ENCODE results near the gene HOXC6.

Gene HOXC6

GRCh38 chr12:54047160-54047963 is 19.1 kb downstream of the HOXC6 start:
- H3K4me2 ChIP-seq (ENCODE audit: low read length, poor library complexity, severe bottlenecking): no peak overlapping the region
- peaks cover 52% of the 10 kb centered on the region for H3K79me1 ChIP-seq (replicated peaks; ENCODE audit: low read length, poor library complexity, severe bottlenecking)
- peaks cover 11% of the 10 kb centered on the region for H3K4me1 ChIP-seq (ENCODE audit: control insufficient read depth, insufficient read depth, low read depth, low read length)
- no peak overlapping the region for H3K14ac ChIP-seq (ENCODE audit: low read length in 2 of 2)
- H3K9me3 ChIP-seq (ENCODE audit: control insufficient read depth, low read length): no peaks in the 10 kb centered on the region
- H2BK12ac ChIP-seq (ENCODE audit: low read length in 2 of 2): no peak overlapping the region
- no peak overlapping the region for H2BK120ac ChIP-seq (ENCODE audit: low read depth, low read length)
- peaks cover 5 to 14% of the 10 kb centered on the region in 2 experiments for H3K36me3 ChIP-seq (ENCODE audit: control insufficient read depth in 1 of 2, insufficient read depth in 2 of 2, low read depth in 1 of 2, low read length in 2 of 2)
- H2BK5ac ChIP-seq (ENCODE audit: low read depth, low read length, poor library complexity, severe bottlenecking): no peak overlapping the region
- H2BK15ac ChIP-seq (ENCODE audit: low read depth, poor library complexity, severe bottlenecking): no peak overlapping the region
- no peak overlapping the region for H4K8ac ChIP-seq (ENCODE audit: low read length)
- no peak overlapping the region for H3K9ac ChIP-seq (ENCODE audit: low read length)
- no peak overlapping the region for H3K4ac ChIP-seq (ENCODE audit: low read depth in 1 of 2, low read length in 2 of 2)
- no peak overlapping the region for H3K18ac ChIP-seq (ENCODE audit: low read depth in 1 of 2, low read length in 2 of 2)
- H4K91ac ChIP-seq (ENCODE audit: low read length): no peak overlapping the region
- H3K23ac ChIP-seq (ENCODE audit: low read length in 2 of 2): no peak overlapping the region
- H2AFZ ChIP-seq (ENCODE audit: low read depth, low read length): no peak overlapping the region
- peaks cover 0 to 54% of the 10 kb centered on the region in 2 experiments for H3K27me3 ChIP-seq (ENCODE audit: control insufficient read depth in 1 of 2, insufficient read depth in 1 of 2, low read length in 2 of 2)
- no peak overlapping the region for H3K27ac ChIP-seq (ENCODE audit: low read length, poor library complexity, severe bottlenecking)
- H2AK5ac ChIP-seq (ENCODE audit: low read length, severe bottlenecking): no peak overlapping the region
- DNase-seq: no peak
- no peak overlapping the region for H3K4me3 ChIP-seq (ENCODE audit: insufficient read depth in 1 of 2, low read depth in 1 of 2, low read length in 2 of 2)
- 19% methylated on average over 61 of the region's 61 CpGs for WGBS

GRCh38 chr12:54047964-54048303 is 19.7 kb downstream of the HOXC6 start:
- Histone ChIP-seq H3K4me2 (ENCODE audit: low read length, poor library complexity, severe bottlenecking) (no peak overlapping the region), H3K27ac (ENCODE audit: low read length, poor library complexity, severe bottlenecking) (no peak overlapping the region), H3K9me3 (ENCODE audit: control insufficient read depth, low read length) (no peaks in the 10 kb centered on the region), H2AK5ac (ENCODE audit: low read length, severe bottlenecking) (no peak overlapping the region), H3K9ac (ENCODE audit: low read length) (no peak overlapping the region), H2BK5ac (ENCODE audit: low read depth, low read length, poor library complexity, severe bottlenecking) (no peak overlapping the region), H3K23ac (ENCODE audit: low read length in 2 of 2) (no peak overlapping the region), H2AFZ (ENCODE audit: low read depth, low read length) (no peak overlapping the region), H3K4me1 (ENCODE audit: control insufficient read depth, insufficient read depth, low read depth, low read length) (peaks cover 13% of the 10 kb centered on the region), H3K4ac (ENCODE audit: low read depth in 1 of 2, low read length in 2 of 2) (no peak overlapping the region), H3K14ac (ENCODE audit: low read length in 2 of 2) (no peak overlapping the region), H3K18ac (ENCODE audit: low read depth in 1 of 2, low read length in 2 of 2) (no peak overlapping the region), H3K36me3 (ENCODE audit: control insufficient read depth in 1 of 2, insufficient read depth in 2 of 2, low read depth in 1 of 2, low read length in 2 of 2) (peaks cover 5 to 14% of the 10 kb centered on the region in 2 experiments), H4K8ac (ENCODE audit: low read length) (no peak overlapping the region), H3K27me3 (ENCODE audit: control insufficient read depth in 1 of 2, insufficient read depth in 1 of 2, low read length in 2 of 2) (peaks cover 0 to 54% of the 10 kb centered on the region in 2 experiments), H4K91ac (ENCODE audit: low read length) (no peak overlapping the region), H2BK12ac (ENCODE audit: low read length in 2 of 2) (no peak overlapping the region), H3K4me3 (ENCODE audit: insufficient read depth in 1 of 2, low read depth in 1 of 2, low read length in 2 of 2) (no peak overlapping the region), H2BK15ac (ENCODE audit: low read depth, poor library complexity, severe bottlenecking) (no peak overlapping the region), H2BK120ac (ENCODE audit: low read depth, low read length) (no peak overlapping the region), H3K79me1 (replicated peaks; ENCODE audit: low read length, poor library complexity, severe bottlenecking) (peaks cover 53% of the 10 kb centered on the region)
- 74% methylated on average over 8 of the region's 8 CpGs for WGBS
- DNase-seq: no peak

GRCh38 chr12:54048406-54049093 is 20.3 kb downstream of the HOXC6 start:
- H2BK120ac ChIP-seq (ENCODE audit: low read depth, low read length): no peak overlapping the region
- no peak overlapping the region for H3K4me3 ChIP-seq (ENCODE audit: insufficient read depth in 1 of 2, low read depth in 1 of 2, low read length in 2 of 2)
- no peak overlapping the region for H2AK5ac ChIP-seq (ENCODE audit: low read length, severe bottlenecking)
- H3K9ac ChIP-seq (ENCODE audit: low read length): no peak overlapping the region
- WGBS: 72% methylated on average over 3 of the region's 3 CpGs
- H2BK5ac ChIP-seq (ENCODE audit: low read depth, low read length, poor library complexity, severe bottlenecking): no peak overlapping the region
- H3K4me2 ChIP-seq (ENCODE audit: low read length, poor library complexity, severe bottlenecking): no peak overlapping the region
- no peak overlapping the region for H2BK15ac ChIP-seq (ENCODE audit: low read depth, poor library complexity, severe bottlenecking)
- no peak overlapping the region for H3K18ac ChIP-seq (ENCODE audit: low read depth in 1 of 2, low read length in 2 of 2)
- H3K27me3 ChIP-seq (ENCODE audit: control insufficient read depth in 1 of 2, insufficient read depth in 1 of 2, low read length in 2 of 2): peaks cover 0 to 54% of the 10 kb centered on the region in 2 experiments
- H3K23ac ChIP-seq (ENCODE audit: low read length in 2 of 2): no peak overlapping the region
- no peak overlapping the region for H4K8ac ChIP-seq (ENCODE audit: low read length)
- H3K4ac ChIP-seq (ENCODE audit: low read depth in 1 of 2, low read length in 2 of 2): no peak overlapping the region
- H3K79me1 ChIP-seq (replicated peaks; ENCODE audit: low read length, poor library complexity, severe bottlenecking): peaks cover 58% of the 10 kb centered on the region
- no peak overlapping the region for H2AFZ ChIP-seq (ENCODE audit: low read depth, low read length)
- H3K4me1 ChIP-seq (ENCODE audit: control insufficient read depth, insufficient read depth, low read depth, low read length): peaks cover 14% of the 10 kb centered on the region
- no peak overlapping the region for H4K91ac ChIP-seq (ENCODE audit: low read length)
- peaks cover 7 to 20% of the 10 kb centered on the region in 2 experiments for H3K36me3 ChIP-seq (ENCODE audit: control insufficient read depth in 1 of 2, insufficient read depth in 2 of 2, low read depth in 1 of 2, low read length in 2 of 2)
- H3K9me3 ChIP-seq (ENCODE audit: control insufficient read depth, low read length): no peaks in the 10 kb centered on the region
- no peak overlapping the region for H3K27ac ChIP-seq (ENCODE audit: low read length, poor library complexity, severe bottlenecking)
- no peak overlapping the region for H2BK12ac ChIP-seq (ENCODE audit: low read length in 2 of 2)
- DNase-seq: no peak
- no peak overlapping the region for H3K14ac ChIP-seq (ENCODE audit: low read length in 2 of 2)

GRCh38 chr12:54049108-54049507 is 20.9 kb downstream of the HOXC6 start:
- WGBS: 65% methylated on average over 6 of the region's 6 CpGs
- H3K18ac ChIP-seq (ENCODE audit: low read depth in 1 of 2, low read length in 2 of 2): no peak overlapping the region
- H3K23ac ChIP-seq (ENCODE audit: low read length in 2 of 2): no peak overlapping the region

More at GRCh38 chr12:54049108-54049507, 20.9 kb downstream of the HOXC6 start:
- Histone ChIP-seq H3K9me3 (ENCODE audit: control insufficient read depth, low read length) (no peaks in the 10 kb centered on the region), H2BK15ac (ENCODE audit: low read depth, poor library complexity, severe bottlenecking) (no peak overlapping the region), H2BK5ac (ENCODE audit: low read depth, low read length, poor library complexity, severe bottlenecking) (no peak overlapping the region), H2BK12ac (ENCODE audit: low read length in 2 of 2) (no peak overlapping the region), H3K4me1 (ENCODE audit: control insufficient read depth, insufficient read depth, low read depth, low read length) (peaks cover 14% of the 10 kb centered on the region), H4K91ac (ENCODE audit: low read length) (no peak overlapping the region), H3K4me2 (ENCODE audit: low read length, poor library complexity, severe bottlenecking) (no peak overlapping the region), H3K27ac (ENCODE audit: low read length, poor library complexity, severe bottlenecking) (no peak overlapping the region), H2BK120ac (ENCODE audit: low read depth, low read length) (no peak overlapping the region), H3K79me1 (replicated peaks; ENCODE audit: low read length, poor library complexity, severe bottlenecking) (peaks cover 55% of the 10 kb centered on the region), H3K9ac (ENCODE audit: low read length) (peak overlapping the region; percentile 86), H3K14ac (ENCODE audit: low read length in 2 of 2) (no peak overlapping the region), H3K36me3 (ENCODE audit: control insufficient read depth in 1 of 2, insufficient read depth in 2 of 2, low read depth in 1 of 2, low read length in 2 of 2) (peaks cover 12 to 26% of the 10 kb centered on the region in 2 experiments), H3K4ac (ENCODE audit: low read depth in 1 of 2, low read length in 2 of 2) (no peak overlapping the region), H2AFZ (ENCODE audit: low read depth, low read length) (no peak overlapping the region), H2AK5ac (ENCODE audit: low read length, severe bottlenecking) (no peak overlapping the region), H3K27me3 (ENCODE audit: control insufficient read depth in 1 of 2, insufficient read depth in 1 of 2, low read length in 2 of 2) (peaks cover 0 to 54% of the 10 kb centered on the region in 2 experiments), H4K8ac (ENCODE audit: low read length) (no peak overlapping the region), H3K4me3 (ENCODE audit: insufficient read depth in 1 of 2, low read depth in 1 of 2, low read length in 2 of 2) (no peak overlapping the region)
- DNase-seq: no peak

Data from mesenchymal stem cell (in vitro differentiated cells and primary cell).